HG02870 (cell line): ENCODE data around the gene ZNF41.
"Not testable (repeated sequence)": the region's sequence is repeated elsewhere in the genome, so short reads cannot be mapped to it uniquely, and the experiment has no call there.

Experiments used
- ATAC-seq: cut with Tn5 transposase; IDR thresholded peaks from one replicate; pipeline ENCODE4 v1.9.1; 2021; ENCODE audit warnings: mild to moderate bottlenecking, moderate library complexity; ENCODE audit not compliant: unreplicated experiment

Gene ZNF41

DNA sequence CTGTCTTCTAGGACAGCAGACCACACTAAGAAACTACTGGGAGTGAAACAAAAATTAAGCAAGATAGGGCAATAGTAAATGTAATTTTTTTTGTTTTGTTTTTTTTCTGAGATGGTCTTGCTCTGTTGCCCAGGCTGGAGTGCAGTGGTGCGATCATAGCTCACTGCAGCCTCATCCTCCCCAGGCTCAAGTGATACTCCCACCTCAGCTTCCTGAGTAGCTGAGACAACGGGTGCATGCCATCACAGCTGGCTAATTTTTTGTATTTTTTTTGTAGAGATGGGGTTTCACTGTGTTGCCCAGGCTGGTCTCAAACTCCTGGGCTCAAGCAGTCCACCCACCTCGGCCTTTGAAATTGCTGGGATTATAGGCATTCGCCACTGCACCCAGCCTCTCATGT is 9.1 kb upstream of the ZNF41 start:
- not testable (repeated sequence) for ATAC-seq

DNA sequence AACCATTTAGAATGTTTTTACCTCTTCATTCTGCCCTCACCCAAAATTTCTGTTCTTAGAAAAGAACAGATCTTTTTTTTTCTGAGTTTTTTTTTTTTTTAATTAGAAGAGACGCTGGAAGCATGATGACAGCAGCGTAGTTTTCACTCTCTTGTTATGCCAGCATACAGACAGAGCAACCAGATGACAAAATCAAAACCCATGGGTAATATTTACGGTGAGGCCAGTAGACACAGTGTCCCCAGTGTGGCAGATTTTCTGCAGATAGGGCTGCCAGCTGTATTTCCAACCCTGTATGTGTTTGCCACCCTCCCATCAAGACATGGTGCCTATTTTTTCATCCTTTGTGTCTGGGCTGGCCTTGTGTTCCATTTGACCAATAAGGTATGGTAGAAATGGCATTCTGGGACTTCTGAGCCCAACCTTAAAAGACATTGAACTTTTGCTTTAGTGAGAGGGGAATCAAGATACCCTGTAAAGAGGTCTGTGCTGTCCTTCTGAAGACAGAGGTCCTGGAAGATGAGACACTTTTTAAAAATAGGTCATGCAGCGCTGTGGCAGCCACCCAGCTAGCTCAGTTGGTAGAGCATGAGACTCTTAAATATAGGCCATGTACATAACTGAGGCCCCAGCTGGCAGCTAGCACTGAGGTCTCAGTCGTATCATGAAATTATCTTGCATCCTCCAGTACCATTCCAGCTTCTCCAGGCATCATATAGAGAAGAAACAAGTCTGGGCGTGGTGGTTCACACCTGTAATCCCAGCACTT is 6.7 kb upstream of the ZNF41 start:
- no peak for ATAC-seq

DNA sequence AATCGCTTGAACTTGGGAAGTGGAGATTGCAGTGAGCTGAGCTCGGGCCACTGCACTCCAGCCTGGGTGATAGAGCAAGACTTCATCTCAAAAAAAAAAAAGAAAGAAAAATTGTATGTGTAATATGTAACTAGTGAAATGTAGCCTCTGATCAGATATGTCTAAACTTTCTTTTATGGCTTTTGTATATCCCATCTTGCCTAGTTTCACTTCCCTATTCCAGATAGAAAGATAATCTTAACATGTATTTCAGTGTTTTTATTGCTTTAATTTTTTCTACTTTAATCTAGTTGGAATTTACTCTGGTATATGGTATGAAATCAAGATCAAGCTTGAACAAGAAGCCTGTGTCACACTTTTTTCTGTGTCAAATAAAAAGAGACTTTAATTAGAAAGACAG is 1.9 kb upstream of the ZNF41 start:
- ATAC-seq = no peak

DNA sequence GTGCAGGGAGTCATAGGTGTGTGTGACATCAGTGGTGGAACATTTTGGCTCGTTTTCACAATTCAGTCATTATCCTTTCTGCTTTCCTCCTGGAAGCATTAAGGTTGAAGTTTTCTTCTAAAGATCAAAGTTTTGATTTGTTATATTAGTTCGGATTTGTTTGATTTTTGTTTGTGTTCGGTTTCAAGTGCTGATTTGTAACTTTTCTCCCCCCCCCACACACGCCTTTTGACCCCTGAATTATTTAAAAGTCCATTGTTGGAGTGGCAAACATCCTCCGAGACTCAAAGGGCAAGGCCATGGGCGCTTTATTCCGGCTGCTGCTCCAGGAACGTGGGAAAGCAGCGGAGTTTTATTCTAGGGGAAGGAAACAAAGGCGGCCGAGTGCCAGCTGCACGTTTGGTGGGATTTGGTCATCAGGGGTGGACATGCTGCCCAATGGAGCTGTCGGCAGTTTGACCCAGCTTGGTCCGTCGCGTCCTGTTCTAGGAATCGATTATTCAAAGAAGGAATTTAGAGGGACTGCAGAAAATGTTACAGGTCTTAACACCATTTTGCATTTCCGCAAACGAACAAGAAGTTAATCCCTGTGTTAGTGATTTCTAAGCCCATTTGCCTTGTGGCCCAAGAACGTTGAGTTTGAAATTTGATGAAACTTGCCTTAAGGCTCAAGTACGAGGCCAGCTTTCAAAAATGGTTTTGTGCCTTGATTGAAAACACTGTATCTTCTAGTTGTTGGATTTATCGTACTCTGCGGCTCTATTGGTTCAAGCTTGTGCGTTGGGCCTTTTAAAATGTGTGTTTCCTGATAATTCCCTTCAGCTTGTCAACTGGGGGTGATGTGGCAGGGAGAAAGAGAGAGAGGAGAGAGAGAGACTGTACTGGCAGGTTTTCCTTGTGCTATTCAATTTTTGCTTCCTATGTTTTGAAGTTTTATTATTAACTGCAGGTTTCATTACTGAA is 565 bp upstream of the ZNF41 start:
- ATAC-seq = no peak

DNA sequence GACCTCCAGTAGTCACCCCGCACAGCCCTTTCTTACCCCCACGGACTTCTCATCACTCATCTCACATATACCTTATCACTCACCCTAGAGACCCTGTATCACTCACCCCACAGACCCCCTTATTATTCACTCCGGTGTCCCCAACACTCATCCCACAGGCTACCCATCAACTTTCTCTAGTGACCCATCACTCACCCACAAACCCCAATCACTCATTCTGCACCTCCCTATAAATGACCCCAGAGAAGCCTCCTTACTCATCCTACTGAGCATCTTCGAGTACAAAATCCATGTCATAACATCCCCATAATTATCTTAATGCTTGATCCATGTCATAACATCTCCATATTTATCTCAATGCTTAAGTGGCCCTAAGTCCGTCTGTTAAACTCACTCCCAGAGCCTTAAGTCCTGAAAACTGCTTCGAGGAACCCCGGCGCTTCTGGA is 934 bp downstream of the ZNF41 start:
- no peak for ATAC-seq

DNA sequence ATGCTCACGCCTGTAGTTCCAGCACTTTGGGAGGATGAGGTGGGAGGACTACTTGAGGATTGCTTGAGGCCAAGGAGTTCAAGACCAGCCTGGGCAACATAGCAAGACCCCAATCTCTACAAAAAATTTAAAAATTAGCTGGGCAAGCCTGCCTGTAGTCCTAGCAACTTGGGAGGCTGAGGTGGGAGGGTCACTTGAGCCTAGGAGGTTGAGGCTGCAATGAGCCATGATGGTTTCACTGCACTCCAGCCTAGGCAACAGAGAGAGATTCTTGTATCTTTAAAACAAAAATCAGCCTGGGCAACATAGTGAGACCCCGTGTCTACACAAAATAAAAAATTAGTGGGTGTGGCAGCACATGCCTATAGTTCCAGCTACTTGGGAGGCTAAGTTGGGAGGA is 1.9 kb downstream of the ZNF41 start:
- ATAC-seq = no peak

DNA sequence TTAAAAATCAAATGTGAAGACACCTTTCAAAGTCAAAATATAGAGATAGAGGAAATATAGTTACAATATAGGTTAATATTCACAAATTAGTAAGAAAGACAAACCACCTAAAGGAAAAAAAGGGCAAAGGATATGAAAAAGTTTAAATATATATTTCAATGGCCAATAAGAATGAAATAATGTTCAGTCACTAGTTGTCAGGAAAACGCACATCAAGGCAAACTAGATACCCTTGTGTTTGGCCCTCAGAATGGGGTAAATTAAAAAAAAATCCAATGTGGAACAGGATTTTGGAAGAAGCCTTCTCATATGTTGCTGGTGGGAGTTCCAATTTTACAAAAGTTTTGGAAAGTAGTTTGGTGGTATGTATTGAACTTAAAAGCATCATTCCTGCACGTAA is 2.4 kb downstream of the ZNF41 start:
- no peak for ATAC-seq

DNA sequence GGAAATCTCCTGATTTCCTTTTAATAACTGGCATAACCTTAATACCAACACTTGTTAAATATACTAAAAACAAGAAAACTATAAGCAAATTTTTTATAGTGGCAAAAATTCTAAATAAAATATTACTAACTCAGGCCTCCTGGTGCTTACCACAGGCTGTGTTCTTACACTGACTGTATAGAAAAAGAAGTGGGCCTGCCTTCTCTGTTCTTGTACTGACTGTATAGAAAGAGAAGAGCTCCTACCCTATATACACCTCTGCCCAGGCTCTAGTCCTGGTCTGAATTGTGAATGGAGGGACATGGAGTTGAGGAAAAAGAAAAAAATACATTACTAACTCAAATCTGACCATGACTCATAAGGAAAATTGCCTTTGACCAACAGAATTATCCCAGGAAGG is 7.5 kb downstream of the ZNF41 start:
- ATAC-seq = no peak

DNA sequence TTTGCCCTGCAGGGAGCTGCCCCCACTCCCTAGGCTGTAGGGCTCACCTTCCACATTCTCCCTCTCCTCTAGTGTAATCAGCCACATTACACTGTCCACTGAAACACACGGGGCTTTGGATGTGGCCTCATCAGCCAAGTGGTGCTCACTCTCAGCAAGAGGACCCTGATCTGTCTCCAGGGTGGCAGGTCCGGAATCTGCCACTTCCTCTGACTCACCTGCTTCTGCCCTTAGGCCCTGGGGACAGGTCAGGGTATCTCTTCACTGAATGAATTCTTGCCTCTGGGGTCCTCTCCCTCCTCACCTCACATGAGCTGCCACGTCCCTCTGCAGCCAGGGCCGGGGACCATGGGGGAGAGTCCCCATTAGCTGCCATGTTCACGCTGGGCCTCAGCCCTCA is 15.9 kb downstream of the ZNF41 start:
- no peak for ATAC-seq

DNA sequence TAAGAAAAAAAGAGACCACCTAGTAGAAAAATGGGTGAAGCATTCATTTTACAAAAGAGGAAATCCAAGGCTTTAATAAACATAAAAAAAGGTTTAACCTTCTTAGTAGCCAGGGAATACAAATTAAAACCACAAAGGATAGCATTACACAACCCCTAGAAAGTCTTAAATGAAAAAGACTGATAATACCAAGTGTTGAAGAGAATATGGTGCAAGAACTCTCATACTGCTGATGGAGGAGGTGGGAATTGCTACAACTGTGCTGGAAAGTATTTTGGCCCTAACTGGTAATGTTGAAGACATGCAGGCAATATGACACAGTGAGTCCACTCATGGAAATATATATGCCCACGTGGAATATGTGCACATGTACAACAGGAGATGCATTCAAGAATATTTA is 22.5 kb downstream of the ZNF41 start:
- ATAC-seq = no peak

DNA sequence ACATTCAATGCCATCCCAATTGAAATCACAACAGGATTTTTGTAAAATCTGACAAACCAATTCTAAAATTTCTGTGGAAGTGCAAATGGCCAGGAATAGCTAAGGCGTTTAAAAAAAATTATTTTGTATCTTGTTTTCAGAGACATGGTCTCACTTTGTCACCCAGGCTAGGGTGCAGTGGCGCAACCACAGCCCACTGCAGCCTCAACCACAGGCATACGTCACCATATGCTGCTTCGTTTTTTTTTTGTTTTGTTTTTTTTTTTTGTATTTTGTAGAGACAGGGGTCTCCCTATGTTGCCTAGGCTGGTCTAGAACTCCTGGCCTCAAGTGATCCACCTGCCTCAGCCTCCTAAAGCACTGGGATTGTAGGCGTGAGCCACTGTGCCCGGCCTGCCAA is 24.5 kb downstream of the ZNF41 start:
- no peak for ATAC-seq

DNA sequence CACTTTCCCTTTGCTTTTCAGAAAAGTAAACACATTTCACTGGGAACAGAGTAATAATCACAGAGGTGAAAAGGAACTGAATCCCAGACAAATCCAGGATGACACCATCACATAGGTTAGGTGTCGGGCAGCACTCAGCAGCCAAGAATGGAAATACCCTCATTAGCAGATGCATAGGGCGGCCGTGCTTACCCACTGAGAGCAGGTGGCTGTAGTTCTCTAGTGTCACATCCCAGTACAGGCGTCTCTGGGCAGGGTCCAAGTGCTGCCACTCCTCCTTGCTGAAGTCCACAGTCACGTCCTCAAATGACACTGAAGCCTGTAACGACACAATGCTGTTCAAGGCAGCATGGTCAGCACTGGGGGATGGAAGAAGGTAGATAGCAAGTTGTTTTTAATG is 26.9 kb downstream of the ZNF41 start:
- no peak for ATAC-seq

DNA sequence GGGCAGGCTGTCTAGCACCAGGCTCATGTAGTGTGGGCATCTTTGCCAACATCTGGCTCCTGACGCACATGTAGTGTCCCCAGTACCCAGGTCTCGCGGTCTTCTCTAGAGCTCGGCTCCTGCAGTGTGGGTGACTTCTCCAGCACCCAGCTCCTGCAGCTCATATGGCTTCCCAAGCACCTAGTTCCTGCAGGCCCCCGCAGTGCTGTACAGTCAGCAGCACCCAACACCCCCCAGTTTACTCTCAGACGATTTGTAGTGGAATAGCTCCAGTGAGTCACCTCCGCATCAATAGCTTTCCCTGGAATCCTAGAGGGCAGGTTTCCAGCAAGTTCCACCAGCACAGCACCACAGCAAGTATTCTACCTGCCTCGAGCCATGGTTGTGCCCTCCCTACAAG is 30.9 kb downstream of the ZNF41 start:
- no peak for ATAC-seq

DNA sequence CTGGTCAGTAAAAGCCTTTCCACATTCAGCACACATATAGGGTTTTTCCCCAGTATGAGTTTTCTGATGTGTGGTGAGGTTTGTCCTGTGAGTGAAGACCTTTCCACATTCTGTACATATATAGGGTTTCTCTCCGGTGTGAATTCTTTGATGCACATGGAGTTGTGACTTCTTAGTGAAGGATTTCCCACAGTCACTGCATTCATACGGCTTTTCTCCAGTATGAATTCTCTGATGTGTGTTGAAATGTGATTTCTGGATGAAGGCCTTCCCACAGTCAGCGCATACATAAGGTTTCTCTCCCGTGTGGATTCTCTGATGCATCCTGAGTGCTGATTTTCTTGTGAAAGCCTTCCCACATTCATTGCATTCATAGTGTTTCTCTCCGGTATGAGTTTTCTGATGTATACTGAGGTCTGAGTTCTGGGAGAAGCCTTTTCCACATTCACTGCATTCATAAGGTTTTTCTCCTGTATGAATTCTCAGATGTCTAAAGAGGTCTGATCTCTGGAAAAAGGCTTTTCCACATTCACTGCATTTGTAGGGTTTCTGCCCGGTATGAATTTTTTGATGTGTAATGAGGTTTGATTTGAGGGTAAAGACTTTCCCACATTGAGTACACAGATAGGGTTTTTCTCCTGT is 34.7 kb downstream of the ZNF41 start:
- no peak for ATAC-seq

DNA sequence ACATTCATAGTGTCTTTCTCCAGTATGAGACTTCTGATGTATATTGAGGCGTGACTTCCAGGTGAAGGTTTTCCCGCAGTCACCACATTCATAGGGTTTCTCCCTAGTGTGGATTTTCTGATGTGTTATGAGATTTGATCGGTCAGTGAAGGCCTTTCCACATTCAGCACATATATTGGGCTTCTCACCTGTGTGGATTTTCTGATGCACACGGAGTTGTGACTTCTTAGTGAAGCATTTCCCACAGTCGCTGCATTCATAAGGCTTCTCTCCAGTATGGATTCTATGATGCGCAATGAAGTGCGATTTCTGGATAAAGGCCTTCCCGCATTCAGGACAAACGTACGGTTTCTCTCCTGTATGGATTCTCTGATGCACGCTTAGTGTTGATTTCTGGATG is 35.4 kb downstream of the ZNF41 start:
- no peak for ATAC-seq

DNA sequence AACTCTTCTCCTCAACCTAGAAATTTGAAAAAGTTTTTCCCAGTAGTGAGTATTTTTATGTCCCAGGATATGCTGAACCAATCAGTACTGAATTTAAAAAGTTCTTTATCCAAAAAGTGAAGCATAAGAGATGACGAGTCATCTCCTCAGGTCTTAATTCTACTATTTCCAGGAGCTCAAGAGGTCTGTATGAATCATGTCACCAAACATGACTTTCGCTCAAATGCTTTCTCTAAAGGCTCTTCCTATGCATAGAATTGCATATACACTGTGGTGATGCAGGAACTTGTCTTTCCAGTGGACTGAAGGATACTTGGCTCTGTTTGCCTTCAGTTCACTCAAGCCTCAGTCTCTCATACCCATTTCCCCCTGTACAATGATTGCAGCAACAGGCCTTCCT is 36.1 kb downstream of the ZNF41 start:
- ATAC-seq = no peak

DNA sequence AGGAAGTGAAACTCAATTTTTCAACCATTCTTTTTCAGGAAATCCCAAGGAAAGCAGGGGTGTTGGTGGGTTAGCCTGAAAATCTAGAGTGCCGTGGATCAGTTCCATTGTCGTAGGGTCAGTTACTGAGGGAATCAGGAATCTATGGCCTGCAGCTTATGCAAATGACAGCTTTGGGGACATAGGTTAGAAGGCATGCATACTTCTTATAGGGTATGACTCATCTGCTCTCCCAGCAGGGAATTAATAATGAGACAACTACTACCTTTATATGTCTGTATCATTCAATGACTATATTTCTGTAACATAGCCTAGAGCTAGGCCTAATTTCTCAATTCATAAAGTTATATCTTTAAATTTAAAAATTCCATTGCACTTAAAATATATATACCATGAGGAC is 36.6 kb downstream of the ZNF41 start:
- ATAC-seq = no peak

DNA sequence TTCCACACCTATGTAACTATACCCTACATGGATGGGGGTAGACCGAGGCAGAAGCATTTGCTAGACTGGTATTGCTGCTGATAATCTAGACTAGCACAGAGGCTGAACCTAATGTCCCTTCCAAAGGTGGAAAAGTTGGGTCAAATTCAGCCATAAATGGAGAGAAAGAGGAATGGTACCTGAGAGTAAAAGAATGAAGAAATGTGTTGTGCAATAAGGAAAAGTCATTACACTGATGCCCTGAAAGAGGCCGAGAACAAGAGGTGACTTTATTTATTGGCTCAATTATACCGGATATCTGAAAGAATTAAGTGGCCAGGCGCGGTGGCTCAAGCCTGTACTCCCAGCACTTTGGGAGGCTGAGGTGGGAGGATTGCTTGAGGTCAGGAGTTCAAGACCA is 52.1 kb downstream of the ZNF41 start:
- no peak for ATAC-seq

DNA sequence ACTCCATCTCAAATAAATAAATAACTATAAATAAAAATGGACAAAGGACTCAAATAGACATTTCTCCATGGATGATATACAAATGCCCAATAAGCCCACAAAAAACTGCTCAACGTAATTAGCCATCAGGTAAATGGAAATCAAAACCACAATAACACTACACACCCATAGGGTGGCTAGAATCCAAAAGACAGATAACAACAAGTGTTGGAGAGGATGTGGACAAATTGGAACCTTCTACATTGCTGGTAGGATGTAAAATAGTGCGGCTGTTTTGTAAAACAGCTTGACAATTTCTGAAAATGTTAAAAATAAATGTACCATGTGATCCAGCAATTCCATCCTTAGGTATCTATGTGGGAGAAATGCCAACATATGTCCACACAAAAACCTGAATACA is 60.6 kb downstream of the ZNF41 start:
- no peak for ATAC-seq

DNA sequence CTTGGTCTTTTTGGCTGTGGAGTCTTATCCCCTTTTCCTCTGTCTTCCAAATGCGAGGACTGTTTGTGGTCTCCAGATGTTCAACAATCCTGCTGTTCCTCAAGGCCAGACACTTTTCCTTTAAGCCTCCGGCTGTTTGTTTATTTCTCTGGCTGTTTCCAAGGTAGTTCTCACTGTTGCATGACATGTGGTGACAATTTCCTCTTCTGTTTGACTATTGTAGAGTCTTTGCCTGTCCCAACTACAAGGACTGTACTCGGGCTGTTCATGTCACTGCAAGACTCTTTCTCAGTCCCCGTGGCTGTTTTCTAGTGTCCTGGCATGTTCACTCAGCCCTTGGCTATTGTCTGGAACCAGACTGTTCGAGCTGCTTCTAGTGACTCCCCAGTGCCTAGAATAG is 62.1 kb downstream of the ZNF41 start:
- no peak for ATAC-seq

DNA sequence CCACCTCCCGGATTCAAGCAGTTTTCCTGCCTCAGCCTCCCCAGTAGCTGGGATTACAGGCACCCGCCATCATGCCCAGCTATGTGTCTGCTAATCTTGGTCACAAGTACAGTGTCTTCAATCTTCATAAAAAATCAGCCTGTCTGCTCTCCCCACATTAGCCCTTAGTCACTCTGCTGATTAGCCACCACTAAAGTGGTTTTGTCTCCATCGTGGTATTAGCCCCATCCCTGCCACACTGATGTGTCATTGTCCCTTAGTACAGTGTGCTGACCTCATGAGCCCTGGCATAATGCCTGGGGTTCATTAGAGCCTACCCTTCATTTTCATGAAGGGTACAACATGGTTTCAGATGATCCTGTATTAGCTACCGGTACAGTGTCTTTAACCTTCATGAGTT is 62.8 kb downstream of the ZNF41 start:
- ATAC-seq = no peak

DNA sequence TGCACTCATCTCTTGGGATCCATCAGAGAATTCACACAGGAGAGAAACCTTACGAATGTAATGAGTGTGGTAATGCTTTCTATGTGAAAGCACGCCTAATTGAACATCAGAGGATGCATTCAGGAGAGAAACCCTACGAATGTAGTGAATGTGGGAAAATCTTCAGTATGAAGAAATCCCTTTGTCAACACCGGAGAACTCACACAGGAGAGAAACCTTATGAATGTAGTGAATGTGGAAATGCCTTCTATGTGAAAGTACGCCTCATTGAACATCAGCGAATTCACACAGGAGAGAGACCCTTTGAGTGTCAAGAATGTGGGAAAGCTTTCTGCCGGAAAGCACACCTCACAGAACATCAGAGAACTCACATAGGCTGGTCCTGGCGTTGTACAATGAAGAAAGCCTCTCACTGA is 69.8 kb downstream of the ZNF41 start:
- no peak for ATAC-seq
